CD4-positive, alpha-beta T cell treated with Interferon gamma for 1 hour (primary cell): ENCODE measurements around the gene LITAFD.
"Not testable (repeated sequence)": the region's sequence is repeated elsewhere in the genome, so short reads cannot be mapped to it uniquely, and the experiment has no call there.

Experiments
- DNase-seq: peaks from one replicate; pipeline ENCODE4 v3.0.0-alpha.2; 2020

LITAFD gene

GRCh38 chr16:8873866-8874195 is 8.3 kb upstream of the LITAFD start:
- not testable (repeated sequence) for DNase-seq

DNA sequence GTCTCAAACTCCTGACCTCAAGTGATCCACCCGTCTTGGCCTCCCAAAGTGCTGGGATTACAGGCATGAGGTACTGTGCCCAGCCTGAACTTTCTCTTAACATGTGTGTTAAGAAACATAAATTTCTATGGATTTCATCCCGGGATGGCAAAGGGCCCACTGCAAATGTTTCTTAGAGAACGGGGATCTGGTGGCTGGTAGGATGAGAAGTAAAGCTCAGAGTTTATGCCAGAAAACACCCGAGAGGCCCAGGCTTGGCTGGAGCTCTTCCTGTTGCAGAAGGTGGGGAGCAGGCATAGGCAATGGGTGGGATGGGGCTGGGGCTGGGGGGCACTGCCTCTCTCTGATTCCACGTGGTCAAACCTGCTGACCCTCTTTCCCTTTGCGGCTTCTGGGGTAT is 7.8 kb upstream of the LITAFD start:
- DNase-seq: no peak

GRCh38 chr16:8875317-8875716 is 6.8 kb upstream of the LITAFD start:
- DNase-seq: not testable (repeated sequence)

DNA sequence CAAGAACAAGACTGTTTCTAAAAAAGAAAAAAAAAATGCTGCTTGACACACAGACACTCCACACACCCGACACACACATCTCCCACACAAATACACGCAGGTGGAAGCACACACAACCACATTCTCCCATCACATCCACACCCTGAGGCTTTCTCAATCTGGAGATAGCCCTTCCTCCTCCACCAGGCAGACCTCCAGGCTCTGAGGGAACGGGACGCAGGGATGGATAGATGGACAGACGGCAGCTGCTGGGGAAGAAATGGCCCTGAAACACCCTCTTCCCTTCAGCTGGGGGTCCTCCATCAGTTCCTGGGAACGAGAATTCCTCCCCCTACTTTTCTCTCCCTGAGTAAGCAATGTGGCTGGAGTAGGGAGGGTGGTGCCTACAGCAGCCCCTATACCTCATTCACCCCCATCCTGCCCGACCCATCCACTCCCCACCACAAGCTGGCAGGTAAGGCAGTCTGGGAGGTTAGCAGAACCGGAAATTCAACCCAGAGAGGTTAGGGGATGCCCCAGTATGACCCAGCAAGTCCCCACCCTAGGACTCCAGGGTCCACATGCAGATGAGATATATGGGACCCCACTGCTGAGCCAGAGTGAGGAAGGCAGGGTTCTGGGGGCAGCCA is 4.1 kb upstream of the LITAFD start:
- DNase-seq: no peak

GRCh38 chr16:8878523-8878911 is 3.6 kb upstream of the LITAFD start:
- DNase-seq: no peak

DNA sequence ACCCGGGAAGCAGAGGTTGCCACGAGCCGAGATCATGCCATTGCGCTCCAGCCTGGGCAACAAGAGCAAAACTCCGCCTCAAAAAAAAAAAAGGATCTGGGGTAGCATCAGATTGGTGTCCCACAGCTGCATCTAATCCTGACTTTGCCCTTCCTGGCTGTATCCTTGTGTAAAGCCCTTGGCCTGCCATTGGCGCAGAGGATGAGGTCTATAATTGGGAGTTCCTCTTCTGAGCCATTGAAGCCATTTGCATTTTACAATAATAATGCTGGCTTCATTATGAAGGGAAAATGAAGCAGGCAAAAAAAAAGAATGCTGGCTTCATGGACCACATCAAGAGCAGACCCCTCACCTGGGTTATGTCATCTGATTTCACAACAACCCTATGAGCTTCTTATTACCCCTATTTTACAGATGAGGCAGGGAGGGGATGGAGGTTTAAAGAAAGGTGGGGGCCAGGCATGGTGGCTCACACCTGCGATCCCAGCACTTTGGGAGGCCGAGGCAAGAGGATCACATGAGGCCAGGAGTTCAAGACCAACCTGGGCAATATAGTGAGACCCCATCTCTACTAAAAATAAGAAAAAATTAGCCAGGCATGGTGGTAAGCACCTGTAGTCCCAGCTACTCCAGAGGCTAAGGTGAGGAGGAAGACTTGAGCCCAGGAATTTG is 1.2 kb upstream of the LITAFD start:
- DNase-seq: no peak

DNA sequence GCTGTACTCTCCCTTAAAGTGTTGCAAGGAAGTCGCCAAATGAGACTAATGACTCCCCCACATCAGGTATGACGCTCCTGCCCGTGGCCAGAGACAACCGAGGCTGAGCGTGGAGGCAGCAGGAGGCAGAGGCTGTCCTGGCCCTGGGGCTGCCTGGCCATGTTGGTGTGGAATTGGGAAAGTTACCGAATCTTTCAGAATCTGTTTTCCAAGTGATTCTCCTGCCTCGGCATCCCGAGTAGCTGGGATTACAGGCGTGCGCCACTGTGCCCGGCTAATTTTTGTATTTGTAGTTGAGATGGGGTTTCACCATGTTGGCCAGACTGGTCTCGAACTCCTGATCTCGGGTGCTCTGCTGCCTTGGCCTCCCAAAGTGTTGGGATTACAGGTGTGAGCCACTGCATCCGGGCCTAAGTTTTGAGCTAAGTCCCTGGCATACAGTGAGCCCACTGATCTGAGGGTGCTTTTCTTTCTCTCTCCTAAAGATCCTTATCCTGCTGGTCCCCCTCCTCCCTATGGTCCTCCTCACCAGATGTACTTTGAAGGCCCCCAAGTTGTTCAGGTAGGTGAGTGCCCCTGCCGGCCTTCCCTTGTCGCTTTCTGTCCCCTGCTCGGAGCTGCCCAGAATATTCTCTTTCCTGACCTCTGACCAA is 700 bp downstream of the LITAFD start:
- DNase-seq: no peak

- no peak for DNase-seq
Observed at GRCh38 chr16:8885674-8886592, 3.8 kb downstream of the LITAFD start.

DNA sequence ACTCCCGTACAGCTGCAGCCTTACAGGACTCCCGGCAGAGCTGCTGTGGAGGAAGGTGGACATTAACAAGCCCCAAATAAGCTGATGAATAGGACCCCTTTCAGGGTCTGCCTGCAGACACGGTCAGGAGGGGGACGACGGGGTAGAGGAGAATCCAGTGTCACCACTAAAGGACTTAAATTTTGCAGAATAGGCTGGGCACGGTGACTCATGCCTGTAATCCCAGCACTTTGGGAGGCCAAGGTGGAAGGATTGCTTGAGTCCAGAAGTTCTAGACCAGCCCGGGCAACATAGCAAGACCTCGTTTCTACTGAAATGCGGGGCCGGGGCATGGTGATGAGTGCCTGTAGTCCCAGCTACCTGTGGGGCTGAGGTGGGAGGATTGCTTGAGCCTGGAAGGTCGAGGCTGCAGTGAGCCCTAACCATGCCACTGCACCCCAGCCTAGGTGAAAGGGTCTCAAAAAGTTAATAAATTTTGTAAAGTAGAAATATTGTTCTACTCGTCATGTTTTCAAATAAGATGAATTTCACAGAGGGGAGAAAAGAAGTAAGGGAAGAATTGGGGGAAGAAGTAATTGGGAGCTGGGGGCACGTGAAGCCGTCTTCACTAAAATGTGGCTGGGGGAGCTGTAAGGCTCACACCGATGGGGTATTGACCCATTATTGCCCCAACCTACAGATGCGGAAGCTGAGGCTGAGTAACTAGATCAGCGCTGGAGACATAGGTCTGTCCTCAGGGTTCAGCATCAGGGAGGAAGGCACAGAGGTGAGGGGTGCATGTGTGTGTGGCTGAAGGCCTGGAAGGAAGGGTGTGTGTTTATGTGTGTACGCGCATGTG is 4.7 kb downstream of the LITAFD start:
- DNase-seq: no peak

GRCh38 chr16:8887431-8887765 is 5.2 kb downstream of the LITAFD start:
- no peak for DNase-seq

DNA sequence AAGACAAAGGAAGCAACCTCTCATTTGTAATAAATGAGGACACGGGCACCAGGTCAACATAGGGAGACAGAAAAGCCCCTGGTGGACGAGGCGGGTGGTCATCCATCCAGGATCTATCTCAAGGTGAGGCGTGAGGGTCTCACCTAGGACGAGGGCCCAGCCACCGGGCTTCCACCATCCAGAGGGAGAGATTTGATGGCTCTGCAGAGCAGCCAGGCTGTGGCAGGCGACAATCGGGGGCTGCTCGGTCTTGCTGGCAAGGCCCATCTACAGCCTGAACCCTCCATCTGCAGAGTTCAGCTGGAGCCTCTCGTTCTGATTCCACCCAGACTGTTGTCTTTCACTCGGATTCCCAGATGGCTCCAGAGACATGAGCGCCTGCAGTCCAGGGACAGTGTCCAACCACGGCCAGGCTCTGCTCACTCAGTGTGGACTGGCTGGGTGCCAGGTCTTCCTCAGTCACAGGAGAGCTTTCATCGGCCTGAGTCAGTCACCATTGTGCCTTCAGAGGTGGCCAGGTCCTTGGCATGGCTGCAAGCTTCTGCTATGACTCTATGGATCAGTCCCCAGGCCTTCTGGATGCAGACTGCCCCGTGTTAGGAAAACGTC is 5.9 kb downstream of the LITAFD start:
- DNase-seq: no peak

- no peak for DNase-seq
Observed at GRCh38 chr16:8888951-8889892, 7.1 kb downstream of the LITAFD start.

DNA sequence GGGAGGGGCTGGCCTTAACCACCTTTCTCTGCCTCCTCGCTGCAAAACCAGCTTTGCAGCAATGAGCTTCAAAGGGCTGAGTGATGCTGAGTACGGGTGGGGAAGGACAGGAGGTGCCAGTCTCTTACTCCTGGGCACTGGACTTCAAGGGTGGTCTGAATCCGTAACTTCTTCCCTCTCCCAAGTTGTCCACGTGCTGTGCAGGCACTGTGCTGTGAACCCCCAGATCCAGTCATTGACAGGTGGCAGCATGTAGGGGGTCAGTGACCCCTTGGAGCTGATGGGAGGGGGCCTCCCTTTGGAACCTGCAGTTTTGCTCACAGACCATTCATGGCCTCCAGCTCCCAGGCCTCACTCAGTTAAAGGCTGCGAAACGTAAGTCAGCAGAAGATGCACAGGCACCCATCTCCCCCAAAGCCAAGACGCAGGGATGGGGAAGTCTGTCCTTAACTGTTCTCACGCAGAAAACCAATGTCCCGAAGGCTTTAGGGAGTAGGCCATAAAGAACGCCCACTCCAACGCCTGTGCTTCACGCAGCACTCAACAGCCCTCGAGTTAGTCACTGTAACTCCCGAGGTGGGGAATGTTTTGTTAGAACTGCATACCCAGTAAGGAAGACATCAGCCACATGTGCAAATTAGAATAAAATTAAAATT is 7.9 kb downstream of the LITAFD start:
- no peak for DNase-seq

DNA sequence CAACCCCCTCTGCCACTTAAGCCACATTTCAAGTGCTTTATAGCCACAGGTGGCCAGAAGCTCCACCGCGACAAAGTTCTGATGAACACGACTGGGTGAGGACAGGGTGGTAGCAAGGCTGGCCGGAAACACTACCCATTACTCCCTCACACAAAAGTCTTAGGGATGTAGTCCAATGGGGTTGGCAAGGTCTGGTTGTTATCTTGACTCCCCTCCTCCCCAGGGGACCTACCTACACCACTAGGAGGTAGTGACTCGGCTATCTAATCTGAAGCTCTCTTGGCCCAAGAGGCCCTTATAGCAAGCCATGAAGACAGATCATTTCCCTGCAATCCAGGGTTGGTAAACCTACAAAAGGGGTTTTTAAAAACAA is 8.4 kb downstream of the LITAFD start:
- DNase-seq: no peak

DNA sequence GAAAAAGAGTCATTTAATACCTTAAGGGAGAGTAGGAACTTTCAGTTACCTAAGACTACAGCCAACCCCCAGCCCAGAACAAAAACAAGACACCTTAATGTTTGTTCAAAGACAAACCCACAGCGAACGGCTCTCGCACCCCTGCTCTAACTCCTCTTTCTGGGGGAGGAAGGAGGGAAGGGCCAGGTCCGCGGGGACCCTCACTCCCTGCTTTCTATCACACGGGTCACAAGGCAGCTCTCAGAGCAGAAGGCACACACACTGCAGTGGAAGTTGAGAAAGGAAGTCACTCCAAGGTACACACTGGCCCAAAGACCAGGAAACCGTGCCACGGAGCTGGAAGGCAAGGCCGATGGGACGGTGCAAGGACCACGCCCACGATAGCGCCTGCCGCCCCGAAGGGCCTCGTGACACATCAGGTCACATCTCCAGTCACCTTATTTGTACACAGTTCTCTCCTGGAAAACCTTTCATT is 10.0 kb downstream of the LITAFD start:
- DNase-seq: no peak

DNA sequence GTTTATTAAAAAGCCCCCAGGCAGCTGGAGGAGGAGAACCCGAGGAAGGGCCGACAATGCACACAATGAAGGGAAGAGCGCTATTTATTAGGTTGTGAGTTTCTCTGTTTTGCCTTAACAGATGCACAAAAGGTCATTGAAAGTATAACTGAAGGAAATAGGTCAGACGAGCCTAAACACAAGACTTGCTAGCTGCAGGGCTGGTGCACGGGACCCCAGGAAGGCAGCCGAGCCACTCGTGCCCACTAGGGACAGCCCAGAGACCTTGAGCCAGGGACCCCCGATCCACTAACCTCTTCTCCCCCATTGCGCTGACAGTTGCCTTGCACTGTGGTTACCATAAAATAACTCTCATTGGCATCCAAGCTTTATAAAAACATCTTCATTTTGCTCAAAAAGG is 11.3 kb downstream of the LITAFD start:
- DNase-seq: no peak

DNA sequence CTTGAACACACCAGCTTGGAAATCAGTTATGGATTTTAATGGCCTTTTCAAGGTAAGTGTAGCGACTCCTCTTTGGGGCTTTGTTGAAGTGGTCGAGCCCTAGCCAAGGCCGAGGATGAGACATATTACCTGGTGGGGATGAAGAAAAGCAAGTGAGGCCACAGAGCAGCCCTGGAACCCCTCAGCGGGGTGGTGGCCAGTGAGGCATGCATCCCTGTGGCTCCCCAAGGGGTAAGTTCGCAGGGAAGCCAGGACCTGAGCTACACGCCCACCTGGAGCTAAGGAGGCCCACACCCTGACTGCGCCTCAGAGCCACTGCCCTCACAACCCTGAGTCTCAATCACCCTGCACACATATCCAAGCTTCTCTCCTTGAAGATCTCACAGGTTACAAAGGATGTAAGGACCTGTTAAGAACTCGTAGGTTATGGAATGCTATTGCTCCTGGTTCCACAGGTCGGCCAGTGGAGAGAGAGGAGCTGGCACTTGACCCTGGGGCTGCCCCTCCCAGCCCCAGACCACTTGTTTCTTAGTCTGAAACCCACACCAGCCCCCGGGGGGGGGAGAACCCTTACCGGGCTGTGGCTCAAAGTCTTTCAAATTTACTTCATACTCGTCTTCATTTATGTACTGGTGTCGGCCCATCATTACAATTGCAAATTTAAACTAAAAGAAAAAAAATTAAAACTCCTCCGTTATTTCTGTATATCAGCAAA is 12.0 kb downstream of the LITAFD start:
- DNase-seq: no peak

GRCh38 chr16:8894736-8895334 is 12.7 kb downstream of the LITAFD start:
- DNase-seq: no peak

GRCh38 chr16:8898660-8899318 is 16.6 kb downstream of the LITAFD start:
- no peak for DNase-seq
